DMS114 treated with DMSO at 0.1 percent for 48 hours (cell line): ENCODE results near the gene GBX2.
A peak's percentile ranks its signal among the peaks of the same experiment; 100 is the strongest.

Experiments used
- DNase-seq: peaks from one replicate; lab custom pipeline; 2025; ENCODE audit not compliant: unreplicated experiment; lab: John Stamatoyannopoulos, UW

GBX2 gene

DNA sequence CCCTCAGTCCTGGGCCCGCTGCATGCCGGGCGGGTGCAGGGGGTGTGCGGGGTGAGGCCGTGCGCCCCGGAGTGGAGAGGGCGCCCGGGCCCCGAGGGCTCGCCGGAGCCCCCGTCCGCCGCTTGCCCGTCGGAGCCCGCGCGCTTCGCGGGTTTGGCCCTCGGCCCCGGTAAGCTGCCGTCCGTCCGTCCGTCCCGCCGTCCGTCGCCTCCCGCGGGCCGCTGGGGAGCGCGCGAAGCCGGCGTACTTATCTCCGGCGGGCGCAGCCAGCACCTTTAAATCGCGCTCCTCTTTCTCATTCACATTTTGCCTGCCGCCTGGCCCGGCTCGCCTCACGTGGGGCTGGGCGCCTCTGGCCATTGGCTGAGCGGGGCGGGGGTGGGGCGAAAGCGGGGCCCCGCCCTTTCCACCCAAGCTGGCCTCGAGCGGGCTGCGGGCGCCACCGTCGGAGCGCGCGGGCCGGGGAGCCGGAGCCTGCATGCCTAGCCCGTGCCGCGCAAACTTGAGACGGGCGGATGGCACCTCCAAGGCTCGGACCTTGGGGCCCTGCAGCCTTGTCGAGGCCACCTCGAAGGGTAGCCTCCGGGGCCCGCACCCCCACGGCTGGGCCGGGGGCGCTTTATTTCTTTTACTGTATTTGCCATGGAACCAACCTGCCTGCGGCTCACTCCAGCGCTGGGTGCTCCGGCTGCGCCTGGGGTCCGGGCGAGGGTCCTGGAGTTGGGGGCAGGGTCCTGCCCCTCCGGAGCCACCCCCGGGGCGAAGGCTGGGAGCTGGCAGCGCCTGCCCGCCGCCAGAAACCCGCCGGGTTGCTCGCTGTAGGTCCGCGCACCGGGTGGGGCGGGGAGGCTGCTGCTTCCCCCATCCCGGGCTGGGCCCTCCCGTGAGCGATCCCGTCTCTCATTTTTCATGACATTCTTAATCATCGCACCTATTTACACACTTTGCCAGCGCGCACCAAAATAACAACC, at the start of gene GBX2:
Gene GBX2, minus strand, starts transcription at position 277 of the 971 bp plus-strand sequence. CDS start 415 bp downstream, outside the sequence.
- DNase-seq: peak; percentile 61

DNA sequence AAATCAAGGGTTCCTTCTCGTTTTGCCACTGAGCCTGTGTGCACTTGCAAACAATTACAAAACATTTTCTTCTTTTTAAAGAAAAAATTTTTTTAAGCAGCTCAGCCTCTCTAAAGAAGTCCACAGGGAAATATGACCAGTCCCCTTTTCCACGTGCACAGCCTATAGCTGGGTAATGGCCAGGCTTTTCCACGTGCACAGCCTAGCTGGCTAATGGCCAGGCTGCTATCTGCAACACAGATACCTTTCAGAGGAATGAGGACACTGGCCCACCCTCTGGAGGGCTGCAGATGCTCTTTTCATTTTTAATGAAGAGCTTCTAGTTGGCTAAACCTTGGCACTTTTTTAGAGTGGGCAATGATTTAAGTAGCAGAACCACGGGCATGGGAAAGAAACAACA, 49.7 kb upstream of the GBX2 start:
- DNase-seq: no peak

- DNase-seq: no peak
Measured at GRCh38 chr2:236216711-236217110, 48.5 kb upstream of the GBX2 start.

- DNase-seq: no peak
Measured at GRCh38 chr2:236215761-236216333, 47.7 kb upstream of the GBX2 start.

DNA sequence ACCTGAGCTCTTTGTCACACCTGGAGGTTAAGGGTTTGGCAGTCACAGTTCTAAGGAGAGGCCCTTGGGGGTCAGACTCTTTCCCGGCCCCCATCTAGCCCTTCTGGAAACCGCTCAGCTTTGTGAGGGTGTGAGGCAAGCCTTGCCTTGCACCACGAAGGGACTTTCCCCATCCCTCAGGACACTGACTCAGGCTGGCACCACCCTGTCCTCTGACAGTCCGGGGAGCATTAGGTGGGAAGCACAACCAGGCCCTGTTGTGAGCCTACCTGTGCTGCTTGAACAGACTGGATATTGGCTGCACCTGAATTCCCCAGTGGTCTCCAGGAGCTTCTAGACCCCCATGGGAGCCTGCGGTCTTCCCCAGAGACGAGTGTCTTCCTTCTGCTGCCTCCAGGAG, 47.0 kb upstream of the GBX2 start:
- no peak for DNase-seq

DNA sequence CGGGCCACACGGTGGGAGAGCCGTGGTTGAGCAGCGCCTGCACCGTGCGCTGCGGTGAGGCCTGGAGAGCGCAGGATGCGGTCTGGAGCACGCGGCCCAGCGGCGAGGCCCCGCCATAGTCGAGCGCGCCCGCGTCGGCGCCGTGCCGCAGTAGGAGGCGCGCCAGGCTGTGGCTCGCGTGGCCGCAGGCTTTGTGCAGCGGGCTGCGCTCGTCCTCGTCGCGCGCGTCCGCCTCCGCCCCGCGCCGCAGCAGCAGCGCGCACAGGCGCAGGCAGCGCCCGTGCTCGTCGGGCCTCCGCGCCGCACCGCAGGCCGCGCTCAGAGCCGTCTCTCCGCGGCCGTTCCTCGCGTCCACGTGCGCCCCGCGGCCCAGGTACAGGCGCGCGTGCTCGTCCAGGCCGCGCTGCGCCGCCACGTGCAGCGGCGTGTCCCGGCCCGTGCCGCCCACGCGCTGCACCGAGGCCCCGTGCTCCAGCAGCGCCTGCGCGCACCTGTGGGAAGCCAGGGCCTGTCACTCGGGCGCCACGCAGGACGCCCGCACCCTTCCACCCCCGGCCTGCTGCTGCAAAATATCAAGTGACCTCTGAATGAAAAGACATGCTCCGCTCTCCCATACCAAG, 46.3 kb upstream of the GBX2 start:
- DNase-seq: no peak

- DNase-seq: no peak
Measured at GRCh38 chr2:236211296-236211695, 43.1 kb upstream of the GBX2 start.

DNA sequence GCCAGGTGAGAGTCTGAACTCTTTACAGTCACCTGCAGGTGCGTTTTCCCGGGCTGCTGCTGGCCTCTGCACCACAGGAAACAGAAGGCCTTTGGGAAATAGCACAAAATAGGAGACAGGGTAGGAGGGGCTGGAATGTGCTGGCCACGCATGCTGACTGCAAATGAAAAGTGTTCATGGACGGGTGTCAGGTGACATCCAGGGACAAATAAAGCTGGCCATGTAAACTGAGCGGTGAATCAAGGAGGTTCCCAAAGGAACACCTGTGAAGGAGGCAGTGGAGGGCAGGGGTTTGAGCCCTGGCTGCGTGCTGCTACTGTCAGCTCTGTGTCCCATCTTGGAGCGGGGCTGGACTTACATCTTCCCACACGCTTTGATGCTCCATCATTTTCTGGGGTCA, 42.4 kb upstream of the GBX2 start:
- no peak for DNase-seq

- no peak for DNase-seq
Measured at GRCh38 chr2:236209996-236210395, 41.8 kb upstream of the GBX2 start.

DNA sequence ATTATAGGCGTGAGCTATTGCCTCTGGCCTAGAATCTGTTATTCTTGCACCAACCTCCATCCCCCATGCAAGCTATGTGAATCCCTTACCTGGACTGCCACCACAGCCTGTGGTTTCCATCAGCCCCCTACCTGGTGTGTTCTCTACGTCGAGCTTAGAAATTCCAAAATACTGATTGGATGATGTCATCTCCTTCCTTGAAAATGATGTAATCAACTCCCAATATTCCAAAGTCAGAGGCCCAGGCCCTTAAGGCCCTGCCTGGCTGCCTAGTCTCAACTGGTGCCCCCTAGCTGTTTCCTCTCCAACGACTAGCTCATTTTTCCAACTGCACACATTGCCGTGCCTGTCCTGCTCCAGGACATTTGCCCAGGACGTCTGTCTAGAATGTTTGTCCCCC, 41.3 kb upstream of the GBX2 start:
- no peak for DNase-seq

GRCh38 chr2:236208019-236208926, 40.1 kb upstream of the GBX2 start:
- DNase-seq: no peak

- DNase-seq: no peak
Measured at GRCh38 chr2:236207472-236207871, 39.3 kb upstream of the GBX2 start.

DNA sequence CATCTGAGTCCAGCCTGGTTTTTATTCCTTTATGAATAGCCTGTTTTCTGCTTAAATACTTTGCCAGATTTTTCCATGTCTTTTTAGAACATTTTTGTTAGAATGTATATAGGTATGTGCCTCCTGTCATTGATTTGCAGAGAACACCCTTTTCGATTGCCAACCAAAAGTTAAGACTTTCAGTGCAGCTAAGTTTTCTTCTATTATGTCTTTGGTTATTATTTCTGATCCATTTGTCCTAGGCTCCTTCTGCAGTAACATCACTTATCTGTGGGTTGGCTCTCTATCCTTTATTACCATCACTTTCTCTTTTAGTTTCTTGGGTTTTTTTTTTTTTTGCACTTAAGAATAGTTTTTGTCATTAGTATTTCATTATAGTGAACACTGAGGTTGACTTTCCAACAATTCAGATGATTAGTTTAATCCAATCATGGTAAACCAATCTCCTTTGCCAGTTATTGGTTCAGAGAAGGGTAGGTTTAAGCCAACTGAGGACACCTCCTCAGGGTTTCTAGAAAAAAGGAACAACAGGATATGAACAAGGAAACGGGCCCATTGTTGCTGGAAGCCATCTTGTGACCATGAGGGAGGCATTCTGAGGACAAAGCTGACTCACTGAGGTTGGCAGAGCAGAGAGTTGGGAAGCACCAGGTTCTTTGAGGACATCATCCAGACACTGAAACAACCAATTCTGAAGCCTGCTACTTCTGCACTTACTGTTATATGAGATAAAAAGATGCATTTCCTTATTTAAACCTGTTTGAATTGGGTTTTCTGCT, 37.9 kb upstream of the GBX2 start:
- DNase-seq: no peak

GRCh38 chr2:236204953-236205352, 36.8 kb upstream of the GBX2 start:
- DNase-seq: no peak

DNA sequence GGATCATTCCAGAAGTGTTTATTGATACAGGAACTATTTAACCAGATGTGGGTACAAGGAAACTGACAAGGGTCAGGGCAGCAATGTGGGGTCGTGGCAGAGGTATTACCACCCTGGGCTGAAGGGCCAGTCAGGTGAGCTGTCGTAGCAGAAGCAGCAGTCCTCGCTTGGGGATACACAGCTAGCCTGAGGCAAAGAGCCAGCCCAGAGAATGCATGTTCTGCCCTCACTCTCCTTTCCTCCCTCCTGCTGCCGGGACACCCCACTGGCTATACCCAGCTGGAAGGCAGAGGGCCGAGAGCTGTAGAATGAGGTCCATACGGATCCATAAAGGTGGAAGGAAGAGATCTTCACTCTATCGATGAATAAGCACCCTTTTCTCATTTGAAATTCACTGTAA, 32.2 kb upstream of the GBX2 start:
- DNase-seq: no peak

DNA sequence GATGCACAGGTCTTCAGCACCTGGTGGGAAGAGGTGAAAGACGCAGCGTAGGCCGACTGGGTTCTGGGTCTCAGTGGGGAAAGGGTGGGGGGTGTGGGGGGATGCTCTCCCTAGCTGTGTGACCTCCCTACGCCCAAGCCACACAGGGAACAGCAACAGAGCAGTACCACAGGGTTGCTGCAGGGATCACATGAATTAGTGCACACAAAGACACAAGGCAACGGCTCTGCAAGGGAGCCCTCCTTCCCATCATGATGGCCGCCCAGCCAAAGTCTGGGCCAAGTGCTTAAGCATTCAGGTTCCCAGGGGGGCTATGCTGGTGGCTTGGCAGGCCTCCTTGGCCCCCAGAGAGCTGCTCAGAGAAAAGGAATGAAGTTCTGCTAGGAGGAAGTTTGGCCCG, 28.2 kb upstream of the GBX2 start:
- DNase-seq: no peak

DNA sequence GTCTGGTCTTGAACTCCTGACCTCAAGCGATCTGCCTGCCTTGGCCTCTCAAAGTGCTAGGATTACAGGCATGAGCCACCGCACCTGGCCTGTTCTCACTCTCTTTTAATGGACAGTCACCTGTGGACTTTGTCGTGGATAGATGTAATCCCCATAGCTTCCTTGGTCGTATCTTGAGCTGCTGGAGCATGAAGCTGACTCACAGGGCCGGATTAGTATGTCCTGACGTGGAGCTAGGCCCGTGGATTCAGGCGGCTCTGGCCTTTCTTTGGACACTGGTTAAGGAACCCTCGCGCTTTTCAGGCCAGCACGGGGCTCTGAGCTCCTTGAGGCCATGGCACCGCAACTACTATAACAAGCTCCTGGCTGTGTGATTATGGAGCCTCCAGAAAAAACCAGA, 27.5 kb upstream of the GBX2 start:
- DNase-seq: no peak

DNA sequence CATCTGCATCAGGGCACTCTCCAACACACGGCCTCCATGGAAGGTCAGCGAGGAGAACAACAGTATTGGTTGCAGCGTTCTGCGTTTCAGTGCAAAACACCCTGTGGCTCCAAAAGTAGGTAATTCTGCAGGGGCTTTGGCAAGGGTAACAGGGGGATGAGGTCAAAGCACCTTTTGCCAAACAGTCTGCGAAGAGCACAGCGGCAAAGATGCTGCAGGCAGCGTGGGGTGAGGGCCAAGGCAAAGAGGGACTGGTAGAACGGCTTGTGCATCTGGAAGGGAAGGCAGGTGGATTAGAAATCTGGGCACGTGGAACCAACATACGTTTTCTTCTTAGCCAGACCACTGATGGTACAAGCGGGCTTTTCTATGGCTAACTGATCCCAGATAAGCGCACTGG, 26.6 kb upstream of the GBX2 start:
- no peak for DNase-seq

GRCh38 chr2:236193026-236193425, 24.8 kb upstream of the GBX2 start:
- DNase-seq: no peak

DNA sequence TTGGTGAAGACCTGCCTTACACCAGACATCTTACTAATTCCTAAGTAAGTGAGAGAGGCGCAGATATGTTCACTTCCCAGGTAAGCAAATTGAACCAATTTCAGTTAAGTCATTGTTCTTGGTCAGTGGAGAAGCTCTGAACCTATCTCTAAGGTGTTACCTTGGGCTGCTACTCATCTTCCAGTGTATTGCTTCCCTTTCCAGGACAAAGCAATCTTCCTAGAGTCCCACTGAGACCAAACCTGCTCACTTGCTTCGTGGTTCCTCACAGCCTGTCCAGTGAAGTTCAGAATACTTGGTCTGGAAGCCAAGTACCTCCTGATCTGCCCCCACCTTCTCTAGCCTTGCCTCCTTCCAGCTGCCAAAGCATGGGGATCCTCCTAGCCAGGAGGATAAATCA, 22.5 kb upstream of the GBX2 start:
- no peak for DNase-seq
